Measurements from ENCODE around the gene CMAS. TPM values are rescaled to one million over a fixed set of nuclear protein-coding genes. Genes with fewer than 3 reads are reported as not detected.

Gene CMAS
- total RNA-seq (100 to 1,000 TPM in 3 of 9 donors, 10 to 100 TPM in 6; 45.6 to 149 (median 85.2) TPM), polyA plus RNA-seq (100 to 1,000 TPM in 1 of 3 donors, 10 to 100 TPM in 2; 33.8 to 162 (median 49.0) TPM)
- long read RNA-seq, donor 1, transcript CMAS-201 (8 exons, 1,787 nt) = major isoform, 89 of 129 reads
- long read RNA-seq, donor 1, partial matches to known transcripts = 29 of 129 reads
- long read RNA-seq, donor 1, other reads (novel, unspliced or antisense) = 11 of 129 reads
- long read RNA-seq, donor 2, transcript CMAS-201 (8 exons, 1,787 nt) = major isoform, 50 of 85 reads
- long read RNA-seq, donor 2, partial matches to known transcripts = 27 of 85 reads
- long read RNA-seq, donor 2, other reads (novel, unspliced or antisense) = 7 of 85 reads
- long read RNA-seq, donor 3, transcript CMAS-201 (8 exons, 1,787 nt) = major isoform, 57 of 93 reads
- long read RNA-seq, donor 3, partial matches to known transcripts = 29 of 93 reads
- long read RNA-seq, donor 3, other reads (novel, unspliced or antisense) = 7 of 93 reads
- long read RNA-seq, donor 4, transcript CMAS-201 (8 exons, 1,787 nt) = major isoform, 69 of 83 reads
- long read RNA-seq, donor 4, partial matches to known transcripts = 11 of 83 reads
- long read RNA-seq, donor 4, other reads (novel, unspliced or antisense) = 3 of 83 reads
- long read RNA-seq, donor 5, transcript CMAS-201 (8 exons, 1,787 nt) = major isoform, 217 of 220 reads
- long read RNA-seq, donor 5, partial matches to known transcripts = 1 of 220 reads
- long read RNA-seq, donor 5, other reads (novel, unspliced or antisense) = 0 of 220 reads
- long read RNA-seq, donor 6, transcript CMAS-201 (8 exons, 1,787 nt) = major isoform, 21 of 30 reads
- long read RNA-seq, donor 6, partial matches to known transcripts = 7 of 30 reads
- long read RNA-seq, donor 6, other reads (novel, unspliced or antisense) = 2 of 30 reads
- long read RNA-seq, donor 7, transcript CMAS-201 (8 exons, 1,787 nt) = major isoform, 41 of 68 reads
- long read RNA-seq, donor 7, partial matches to known transcripts = 20 of 68 reads
- long read RNA-seq, donor 7, other reads (novel, unspliced or antisense) = 6 of 68 reads
- long read RNA-seq, donor 8, transcript CMAS-201 (8 exons, 1,787 nt) = major isoform, 103 of 130 reads
- long read RNA-seq, donor 8, partial matches to known transcripts = 6 of 130 reads
- long read RNA-seq, donor 8, other reads (novel, unspliced or antisense) = 21 of 130 reads
- long read RNA-seq, donor 9, transcript CMAS-201 (8 exons, 1,787 nt) = major isoform, 47 of 94 reads
- long read RNA-seq, donor 9, partial matches to known transcripts = 39 of 94 reads
- long read RNA-seq, donor 9, other reads (novel, unspliced or antisense) = 8 of 94 reads
- long read RNA-seq, donor 10, transcript CMAS-201 (8 exons, 1,787 nt) = major isoform, 52 of 75 reads
- long read RNA-seq, donor 10, partial matches to known transcripts = 16 of 75 reads
- long read RNA-seq, donor 10, other reads (novel, unspliced or antisense) = 7 of 75 reads

DNA sequence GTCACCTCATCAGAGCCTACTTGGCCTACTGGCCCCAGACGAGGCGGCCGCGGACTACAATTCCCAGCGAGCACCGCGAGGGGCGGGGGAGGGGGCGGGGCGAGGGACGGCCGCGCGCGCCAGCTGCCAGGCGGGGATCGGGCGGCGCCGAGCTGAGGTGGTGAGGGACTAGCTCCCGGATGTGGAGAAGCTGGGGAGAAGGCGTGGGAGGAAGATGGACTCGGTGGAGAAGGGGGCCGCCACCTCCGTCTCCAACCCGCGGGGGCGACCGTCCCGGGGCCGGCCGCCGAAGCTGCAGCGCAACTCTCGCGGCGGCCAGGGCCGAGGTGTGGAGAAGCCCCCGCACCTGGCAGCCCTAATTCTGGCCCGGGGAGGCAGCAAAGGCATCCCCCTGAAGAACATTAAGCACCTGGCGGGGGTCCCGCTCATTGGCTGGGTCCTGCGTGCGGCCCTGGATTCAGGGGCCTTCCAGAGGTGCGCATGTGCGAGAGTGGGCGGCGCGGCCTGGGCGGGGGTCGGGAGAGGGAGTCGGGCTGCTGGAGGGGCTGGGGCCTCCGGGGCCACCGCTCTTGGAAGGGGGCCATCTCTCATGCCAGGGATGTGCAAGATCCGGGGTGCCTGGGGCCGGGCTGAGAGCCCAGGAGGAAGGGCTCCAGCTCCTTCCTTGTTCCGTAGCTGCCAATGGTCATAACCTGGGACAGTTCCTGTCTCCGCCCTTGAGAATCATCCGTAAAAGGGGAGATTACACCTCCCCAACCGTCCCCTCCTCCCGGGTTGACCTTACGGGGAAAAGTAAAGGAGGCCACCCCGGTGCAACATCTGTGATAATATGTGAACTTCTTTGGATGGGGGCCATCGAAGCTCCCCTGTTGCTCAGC, at the start of gene CMAS:
Gene CMAS, plus strand, starts transcription at position 129 of the 878 bp plus-strand sequence. Its CDS starts 86 bp downstream, at position 215.
- intact Hi-C loops (cut with DNase I) = no loop called here
- peak; percentile 79 to 87 (median 82) for DNase-seq
- Histone ChIP-seq H3K4me1 (replicated peaks in 1 of 2) (peaks cover 16 to 37% of the 10 kb centered on the region in 2 donors), H3K27ac (peak within 1 kb of the TSS; percentile 56 to 93 (median 87)), H3K4me3 (peak within 1 kb of the TSS; percentile 59 to 88 (median 82)), H3K27me3 (no peaks in the 10 kb centered on the region), H3K9me3 (replicated peaks in 1 of 3) (no peaks in the 10 kb centered on the region), H3K36me3 (replicated peaks in 1 of 2) (no peaks in the 10 kb centered on the region)
- TF ChIP-seq, protein P1, sequence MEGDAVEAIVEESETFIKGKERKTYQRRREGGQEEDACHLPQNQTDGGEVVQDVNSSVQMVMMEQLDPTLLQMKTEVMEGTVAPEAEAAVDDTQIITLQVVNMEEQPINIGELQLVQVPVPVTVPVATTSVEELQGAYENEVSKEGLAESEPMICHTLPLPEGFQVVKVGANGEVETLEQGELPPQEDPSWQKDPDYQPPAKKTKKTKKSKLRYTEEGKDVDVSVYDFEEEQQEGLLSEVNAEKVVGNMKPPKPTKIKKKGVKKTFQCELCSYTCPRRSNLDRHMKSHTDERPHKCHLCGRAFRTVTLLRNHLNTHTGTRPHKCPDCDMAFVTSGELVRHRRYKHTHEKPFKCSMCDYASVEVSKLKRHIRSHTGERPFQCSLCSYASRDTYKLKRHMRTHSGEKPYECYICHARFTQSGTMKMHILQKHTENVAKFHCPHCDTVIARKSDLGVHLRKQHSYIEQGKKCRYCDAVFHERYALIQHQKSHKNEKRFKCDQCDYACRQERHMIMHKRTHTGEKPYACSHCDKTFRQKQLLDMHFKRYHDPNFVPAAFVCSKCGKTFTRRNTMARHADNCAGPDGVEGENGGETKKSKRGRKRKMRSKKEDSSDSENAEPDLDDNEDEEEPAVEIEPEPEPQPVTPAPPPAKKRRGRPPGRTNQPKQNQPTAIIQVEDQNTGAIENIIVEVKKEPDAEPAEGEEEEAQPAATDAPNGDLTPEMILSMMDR (IDR thresholded peaks at IDR 0.05) = no peak
- peak; percentile 61 to 66 for TF ChIP-seq POLR2A (IDR thresholded peaks at IDR 0.05)
- 0 to 1% (median 0%) methylated on average over 16 to 64 of the region's 64 CpGs for WGBS, 4 donors

DNA sequence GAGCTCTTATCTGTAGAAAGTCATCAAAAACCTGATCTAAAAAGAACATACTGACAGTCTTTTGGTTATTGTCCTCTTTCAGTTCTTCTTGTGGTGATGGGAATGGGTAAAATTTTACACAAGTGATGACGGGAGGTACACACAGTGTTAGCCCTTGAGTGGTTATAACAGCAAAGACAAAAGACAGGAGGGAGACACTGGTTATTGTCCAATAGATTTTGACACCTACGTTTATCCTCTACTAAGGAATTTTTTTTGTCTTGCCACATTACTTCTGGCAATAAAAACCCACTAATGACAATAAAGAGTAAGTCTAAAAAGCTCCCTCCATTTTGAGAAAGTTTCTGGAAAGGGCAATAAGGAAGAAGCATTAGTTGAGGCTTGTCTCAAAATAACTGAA, 47.7 kb upstream of the CMAS start:
- no peak overlapping the region for H3K4me3 ChIP-seq
- H3K27ac ChIP-seq = no peak overlapping the region
- no peaks in the 10 kb centered on the region for H3K9me3 ChIP-seq (replicated peaks in 1 of 3)
- intact Hi-C loops (cut with DNase I) = loop anchor here in 1 of 2 donors (10.0 kb wide), 1 partner anchor 303 kb away; no protein-coding TSS in a partner anchor
- 62 to 71% (median 64%) methylated on average over 2 of the region's 2 CpGs for WGBS, 4 donors
- DNase-seq = no peak
- no peaks in the 10 kb centered on the region for H3K4me1 ChIP-seq (replicated peaks in 1 of 2)
- H3K27me3 ChIP-seq = no peaks in the 10 kb centered on the region
- H3K36me3 ChIP-seq (replicated peaks in 1 of 2) = no peaks in the 10 kb centered on the region
- no peak for TF ChIP-seq POLR2A (IDR thresholded peaks at IDR 0.05)
- TF ChIP-seq, protein P1 (IDR thresholded peaks at IDR 0.05) = no peak

DNA sequence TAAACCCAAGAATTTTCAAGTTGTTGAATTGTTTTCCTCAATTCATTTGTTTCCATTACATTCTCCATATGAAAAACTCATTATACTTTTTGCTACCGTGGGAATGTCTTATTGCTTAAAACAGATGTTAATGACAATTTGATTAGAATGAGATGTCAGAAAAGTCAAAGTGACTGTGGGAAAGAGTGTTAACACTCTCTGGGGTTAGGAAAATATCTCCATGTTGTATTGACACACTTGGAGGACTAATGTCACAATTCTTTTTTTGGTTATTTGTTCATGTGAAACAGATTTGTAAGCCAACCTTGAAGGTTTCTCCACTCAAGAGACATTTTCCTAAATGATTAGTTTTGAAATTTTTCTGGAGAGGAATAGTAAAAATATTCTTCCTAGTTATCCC, 47.2 kb upstream of the CMAS start:
- DNase-seq = no peak
- Histone ChIP-seq H3K9me3 (replicated peaks in 1 of 3) (no peaks in the 10 kb centered on the region), H3K4me1 (replicated peaks in 1 of 2) (no peaks in the 10 kb centered on the region), H3K4me3 (no peak overlapping the region), H3K27ac (no peak overlapping the region), H3K27me3 (no peaks in the 10 kb centered on the region), H3K36me3 (replicated peaks in 1 of 2) (no peaks in the 10 kb centered on the region)
- intact Hi-C loops (cut with DNase I) = loop anchor here in 1 of 2 donors (10.0 kb wide), 1 partner anchor 304 kb away; no protein-coding TSS in a partner anchor
- 86 to 93% (median 90%) methylated on average over 1 of the region's 1 CpG for WGBS, 4 donors
- TF ChIP-seq, protein P1 (IDR thresholded peaks at IDR 0.05) = no peak
- TF ChIP-seq POLR2A (IDR thresholded peaks at IDR 0.05) = no peak
